ENCODE measurements around the gene QSER1. TPM values are rescaled to one million over a fixed set of nuclear protein-coding genes. Genes with fewer than 3 reads are reported as not detected.

QSER1 gene
- total RNA-seq, 1 experiment from 2014 or later, result 54.8 TPM

- H3K9me3 Mint-ChIP-seq (ENCODE audit: low read depth, unreplicated experiment), result no peaks in the 10 kb centered on the region
Observed at GRCh38 chr11:32851251-32851650, 41.4 kb upstream of the QSER1 start.

DNA sequence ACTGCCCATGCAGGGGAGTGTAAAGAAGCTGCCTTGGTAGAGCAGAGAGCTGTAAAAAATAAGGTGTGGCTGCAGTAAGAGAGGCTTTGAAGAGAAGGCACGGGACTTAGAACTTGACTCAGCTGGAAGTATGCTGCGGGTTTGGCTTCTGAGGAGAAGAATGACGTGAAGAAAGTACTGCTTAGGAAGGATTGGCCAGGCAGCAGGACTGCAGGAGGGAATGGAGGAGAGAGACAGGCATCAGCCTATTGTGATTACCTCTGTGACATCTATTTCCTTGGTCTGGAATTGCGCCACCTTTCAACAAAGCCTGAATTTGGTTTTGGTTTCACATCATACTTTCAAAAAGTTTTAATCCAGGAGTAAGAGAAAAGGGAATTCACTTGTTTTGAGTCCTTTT is 40.4 kb upstream of the QSER1 start:
- H3K27ac Mint-ChIP-seq (ENCODE audit: unreplicated experiment), result no peak overlapping the region
- no peaks in the 10 kb centered on the region for H3K9me3 Mint-ChIP-seq (ENCODE audit: low read depth, unreplicated experiment)
- CTCF ChIA-PET, result no interaction called here
- no peaks in the 10 kb centered on the region for H3K4me1 Mint-ChIP-seq (ENCODE audit: low read depth, unreplicated experiment)
- TF ChIP-seq, protein P1, sequence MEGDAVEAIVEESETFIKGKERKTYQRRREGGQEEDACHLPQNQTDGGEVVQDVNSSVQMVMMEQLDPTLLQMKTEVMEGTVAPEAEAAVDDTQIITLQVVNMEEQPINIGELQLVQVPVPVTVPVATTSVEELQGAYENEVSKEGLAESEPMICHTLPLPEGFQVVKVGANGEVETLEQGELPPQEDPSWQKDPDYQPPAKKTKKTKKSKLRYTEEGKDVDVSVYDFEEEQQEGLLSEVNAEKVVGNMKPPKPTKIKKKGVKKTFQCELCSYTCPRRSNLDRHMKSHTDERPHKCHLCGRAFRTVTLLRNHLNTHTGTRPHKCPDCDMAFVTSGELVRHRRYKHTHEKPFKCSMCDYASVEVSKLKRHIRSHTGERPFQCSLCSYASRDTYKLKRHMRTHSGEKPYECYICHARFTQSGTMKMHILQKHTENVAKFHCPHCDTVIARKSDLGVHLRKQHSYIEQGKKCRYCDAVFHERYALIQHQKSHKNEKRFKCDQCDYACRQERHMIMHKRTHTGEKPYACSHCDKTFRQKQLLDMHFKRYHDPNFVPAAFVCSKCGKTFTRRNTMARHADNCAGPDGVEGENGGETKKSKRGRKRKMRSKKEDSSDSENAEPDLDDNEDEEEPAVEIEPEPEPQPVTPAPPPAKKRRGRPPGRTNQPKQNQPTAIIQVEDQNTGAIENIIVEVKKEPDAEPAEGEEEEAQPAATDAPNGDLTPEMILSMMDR (IDR thresholded peaks at IDR 0.05; ENCODE audit: unreplicated experiment), result no peak
- BruUV-seq (replicated peaks), result no TSS peak
- no peak overlapping the region for H3K4me3 Mint-ChIP-seq (ENCODE audit: low read depth, unreplicated experiment)
- H3K36me3 Mint-ChIP-seq (ENCODE audit: insufficient read depth, unreplicated experiment), result peaks cover 17% of the 10 kb centered on the region
- DNase-seq, result no peak
- intact Hi-C loops (cut with micrococcal nuclease; ENCODE audit: unreplicated experiment), result no loop called here
- H3K27me3 Mint-ChIP-seq (ENCODE audit: unreplicated experiment), result no peaks in the 10 kb centered on the region

More at GRCh38 chr11:32851251-32851650, 41.4 kb upstream of the QSER1 start:
- DNase-seq, result no peak
- Mint-ChIP-seq H3K36me3 (ENCODE audit: insufficient read depth, unreplicated experiment) (peaks cover 17% of the 10 kb centered on the region), H3K27me3 (ENCODE audit: unreplicated experiment) (no peaks in the 10 kb centered on the region), H3K4me1 (ENCODE audit: low read depth, unreplicated experiment) (no peaks in the 10 kb centered on the region), H3K4me3 (ENCODE audit: low read depth, unreplicated experiment) (no peak overlapping the region), H3K27ac (ENCODE audit: unreplicated experiment) (no peak overlapping the region)
- TF ChIP-seq, protein P1 (IDR thresholded peaks at IDR 0.05; ENCODE audit: unreplicated experiment), result no peak
- CTCF ChIA-PET, result no interaction called here
- intact Hi-C loops (cut with micrococcal nuclease; ENCODE audit: unreplicated experiment), result no loop called here
- no TSS peak for BruUV-seq (replicated peaks)

GRCh38 chr11:32855601-32856000 is 37.0 kb upstream of the QSER1 start:
- BruUV-seq (replicated peaks), result no TSS peak
- Mint-ChIP-seq H3K27me3 (ENCODE audit: unreplicated experiment) (no peaks in the 10 kb centered on the region), H3K9me3 (ENCODE audit: low read depth, unreplicated experiment) (no peaks in the 10 kb centered on the region), H3K27ac (ENCODE audit: unreplicated experiment) (no peak overlapping the region), H3K36me3 (ENCODE audit: insufficient read depth, unreplicated experiment) (peaks cover 13% of the 10 kb centered on the region), H3K4me1 (ENCODE audit: low read depth, unreplicated experiment) (no peaks in the 10 kb centered on the region), H3K4me3 (ENCODE audit: low read depth, unreplicated experiment) (no peak overlapping the region)
- TF ChIP-seq, protein P1 (IDR thresholded peaks at IDR 0.05; ENCODE audit: unreplicated experiment), result no peak
- no peak for DNase-seq
- CTCF ChIA-PET, result no interaction called here
- intact Hi-C loops (cut with micrococcal nuclease; ENCODE audit: unreplicated experiment), result no loop called here

- Mint-ChIP-seq H3K9me3 (ENCODE audit: low read depth, unreplicated experiment) (no peaks in the 10 kb centered on the region), H3K4me3 (ENCODE audit: low read depth, unreplicated experiment) (no peak overlapping the region), H3K4me1 (ENCODE audit: low read depth, unreplicated experiment) (no peaks in the 10 kb centered on the region), H3K27ac (ENCODE audit: unreplicated experiment) (no peak overlapping the region), H3K36me3 (ENCODE audit: insufficient read depth, unreplicated experiment) (peaks cover 6% of the 10 kb centered on the region), H3K27me3 (ENCODE audit: unreplicated experiment) (no peaks in the 10 kb centered on the region)
- CTCF ChIA-PET, result interaction anchor here (1.0 kb wide), 1 partner anchor 18 kb away, joined by 3 read pairs; no protein-coding TSS in a partner anchor
- no TSS peak for BruUV-seq (replicated peaks)
- TF ChIP-seq, protein P1 (IDR thresholded peaks at IDR 0.05; ENCODE audit: unreplicated experiment), result no peak
- DNase-seq, result no peak
- intact Hi-C loops (cut with micrococcal nuclease; ENCODE audit: unreplicated experiment), result no loop called here
Observed at GRCh38 chr11:32858731-32859130, 33.9 kb upstream of the QSER1 start.
